ENCODE results near the gene ARHGAP12.

Gene ARHGAP12

GRCh38 chr10:31926765-31927564 is 1.7 kb downstream of the ARHGAP12 start:
- Histone ChIP-seq H3K36me3 (ENCODE audit: control insufficient read depth in 2 of 2, insufficient read depth in 2 of 2, low read length in 2 of 2) (no peaks in the 10 kb centered on the region), H3K27ac (ENCODE audit: low read depth in 2 of 2, low read length in 2 of 2) (peak overlapping the region; percentile 98), H3K27me3 (ENCODE audit: control insufficient read depth in 2 of 2, insufficient read depth in 2 of 2, low read length in 2 of 2) (no peaks in the 10 kb centered on the region), H3K4me3 (ENCODE audit: low read length in 2 of 2) (peak overlapping the region; percentile 90 to 95), H3K4me1 (ENCODE audit: control insufficient read depth in 2 of 2, insufficient read depth in 2 of 2, low read length in 2 of 2) (peaks cover 19 to 24% of the 10 kb centered on the region in 2 donors), H3K9me3 (ENCODE audit: control insufficient read depth in 2 of 2, low read length in 2 of 2) (no peaks in the 10 kb centered on the region), H3K9ac (ENCODE audit: low read depth in 1 of 2, low read length in 2 of 2) (peak overlapping the region; percentile 58 to 95)

GRCh38 chr10:31926160-31926559 is 2.5 kb downstream of the ARHGAP12 start:
- Histone ChIP-seq H3K9me3 (ENCODE audit: control insufficient read depth in 2 of 2, low read length in 2 of 2) (no peaks in the 10 kb centered on the region), H3K27ac (ENCODE audit: low read depth in 2 of 2, low read length in 2 of 2) (no peak overlapping the region)

GRCh38 chr10:31924833-31925232 is 3.8 kb downstream of the ARHGAP12 start:
- Histone ChIP-seq H3K36me3 (ENCODE audit: control insufficient read depth in 2 of 2, insufficient read depth in 2 of 2, low read length in 2 of 2) (no peaks in the 10 kb centered on the region), H3K9ac (ENCODE audit: low read depth in 1 of 2, low read length in 2 of 2) (no peak overlapping the region), H3K4me3 (ENCODE audit: low read length in 2 of 2) (no peak overlapping the region), H3K9me3 (ENCODE audit: control insufficient read depth in 2 of 2, low read length in 2 of 2) (no peaks in the 10 kb centered on the region), H3K27me3 (ENCODE audit: control insufficient read depth in 2 of 2, insufficient read depth in 2 of 2, low read length in 2 of 2) (no peaks in the 10 kb centered on the region), H3K4me1 (ENCODE audit: control insufficient read depth in 2 of 2, insufficient read depth in 2 of 2, low read length in 2 of 2) (peaks cover 9 to 15% of the 10 kb centered on the region in 2 donors), H3K27ac (ENCODE audit: low read depth in 2 of 2, low read length in 2 of 2) (no peak overlapping the region)

More at GRCh38 chr10:31926160-31926559, 2.5 kb downstream of the ARHGAP12 start:
- Histone ChIP-seq H3K4me3 (ENCODE audit: low read length in 2 of 2) (no peak overlapping the region), H3K27me3 (ENCODE audit: control insufficient read depth in 2 of 2, insufficient read depth in 2 of 2, low read length in 2 of 2) (no peaks in the 10 kb centered on the region), H3K4me1 (ENCODE audit: control insufficient read depth in 2 of 2, insufficient read depth in 2 of 2, low read length in 2 of 2) (peaks cover 19 to 24% of the 10 kb centered on the region in 2 donors), H3K9ac (ENCODE audit: low read depth in 1 of 2, low read length in 2 of 2) (no peak overlapping the region), H3K36me3 (ENCODE audit: control insufficient read depth in 2 of 2, insufficient read depth in 2 of 2, low read length in 2 of 2) (no peaks in the 10 kb centered on the region)

GRCh38 chr10:31923389-31923788 is 5.2 kb downstream of the ARHGAP12 start:
- H3K27ac ChIP-seq (ENCODE audit: low read depth in 2 of 2, low read length in 2 of 2) = no peak overlapping the region
- H3K4me3 ChIP-seq (ENCODE audit: low read length in 2 of 2) = no peak overlapping the region

GRCh38 chr10:31921031-31921430 is 7.6 kb downstream of the ARHGAP12 start:
- Histone ChIP-seq H3K4me1 (ENCODE audit: control insufficient read depth in 2 of 2, insufficient read depth in 2 of 2, low read length in 2 of 2) (peaks cover 0 to 2% of the 10 kb centered on the region in 2 donors), H3K27ac (ENCODE audit: low read depth in 2 of 2, low read length in 2 of 2) (no peak overlapping the region), H3K4me3 (ENCODE audit: low read length in 2 of 2) (no peak overlapping the region), H3K9ac (ENCODE audit: low read depth in 1 of 2, low read length in 2 of 2) (no peak overlapping the region), H3K9me3 (ENCODE audit: control insufficient read depth in 2 of 2, low read length in 2 of 2) (no peaks in the 10 kb centered on the region), H3K27me3 (ENCODE audit: control insufficient read depth in 2 of 2, insufficient read depth in 2 of 2, low read length in 2 of 2) (no peaks in the 10 kb centered on the region), H3K36me3 (ENCODE audit: control insufficient read depth in 2 of 2, insufficient read depth in 2 of 2, low read length in 2 of 2) (no peaks in the 10 kb centered on the region)

More at GRCh38 chr10:31923389-31923788, 5.2 kb downstream of the ARHGAP12 start:
- Histone ChIP-seq H3K27me3 (ENCODE audit: control insufficient read depth in 2 of 2, insufficient read depth in 2 of 2, low read length in 2 of 2) (no peaks in the 10 kb centered on the region), H3K9me3 (ENCODE audit: control insufficient read depth in 2 of 2, low read length in 2 of 2) (no peaks in the 10 kb centered on the region), H3K4me1 (ENCODE audit: control insufficient read depth in 2 of 2, insufficient read depth in 2 of 2, low read length in 2 of 2) (peaks cover 7 to 13% of the 10 kb centered on the region in 2 donors), H3K36me3 (ENCODE audit: control insufficient read depth in 2 of 2, insufficient read depth in 2 of 2, low read length in 2 of 2) (no peaks in the 10 kb centered on the region), H3K9ac (ENCODE audit: low read depth in 1 of 2, low read length in 2 of 2) (no peak overlapping the region)

GRCh38 chr10:31920538-31920937 is 8.1 kb downstream of the ARHGAP12 start:
- H3K27me3 ChIP-seq (ENCODE audit: control insufficient read depth in 2 of 2, insufficient read depth in 2 of 2, low read length in 2 of 2) = no peaks in the 10 kb centered on the region
- H3K27ac ChIP-seq (ENCODE audit: low read depth in 2 of 2, low read length in 2 of 2) = no peak overlapping the region
- H3K9ac ChIP-seq (ENCODE audit: low read depth in 1 of 2, low read length in 2 of 2) = no peak overlapping the region

GRCh38 chr10:31918671-31919409 is 9.8 kb downstream of the ARHGAP12 start:
- H3K36me3 ChIP-seq (ENCODE audit: control insufficient read depth in 2 of 2, insufficient read depth in 2 of 2, low read length in 2 of 2) = no peaks in the 10 kb centered on the region
- H3K9me3 ChIP-seq (ENCODE audit: control insufficient read depth in 2 of 2, low read length in 2 of 2) = no peaks in the 10 kb centered on the region
- no peak overlapping the region for H3K4me3 ChIP-seq (ENCODE audit: low read length in 2 of 2)
- no peaks in the 10 kb centered on the region for H3K4me1 ChIP-seq (ENCODE audit: control insufficient read depth in 2 of 2, insufficient read depth in 2 of 2, low read length in 2 of 2)
- no peak overlapping the region for H3K27ac ChIP-seq (ENCODE audit: low read depth in 2 of 2, low read length in 2 of 2)
- H3K9ac ChIP-seq (ENCODE audit: low read depth in 1 of 2, low read length in 2 of 2) = no peak overlapping the region
- no peaks in the 10 kb centered on the region for H3K27me3 ChIP-seq (ENCODE audit: control insufficient read depth in 2 of 2, insufficient read depth in 2 of 2, low read length in 2 of 2)

More at GRCh38 chr10:31920538-31920937, 8.1 kb downstream of the ARHGAP12 start:
- Histone ChIP-seq H3K36me3 (ENCODE audit: control insufficient read depth in 2 of 2, insufficient read depth in 2 of 2, low read length in 2 of 2) (no peaks in the 10 kb centered on the region), H3K9me3 (ENCODE audit: control insufficient read depth in 2 of 2, low read length in 2 of 2) (no peaks in the 10 kb centered on the region), H3K4me1 (ENCODE audit: control insufficient read depth in 2 of 2, insufficient read depth in 2 of 2, low read length in 2 of 2) (no peaks in the 10 kb centered on the region), H3K4me3 (ENCODE audit: low read length in 2 of 2) (no peak overlapping the region)

GRCh38 chr10:31914370-31914769 is 14.3 kb downstream of the ARHGAP12 start:
- no peak overlapping the region for H3K4me3 ChIP-seq (ENCODE audit: low read length in 2 of 2)
- no peaks in the 10 kb centered on the region for H3K36me3 ChIP-seq (ENCODE audit: control insufficient read depth in 2 of 2, insufficient read depth in 2 of 2, low read length in 2 of 2)
- H3K4me1 ChIP-seq (ENCODE audit: control insufficient read depth in 2 of 2, insufficient read depth in 2 of 2, low read length in 2 of 2) = no peaks in the 10 kb centered on the region
- no peaks in the 10 kb centered on the region for H3K27me3 ChIP-seq (ENCODE audit: control insufficient read depth in 2 of 2, insufficient read depth in 2 of 2, low read length in 2 of 2)
- H3K9ac ChIP-seq (ENCODE audit: low read depth in 1 of 2, low read length in 2 of 2) = no peak overlapping the region
- H3K9me3 ChIP-seq (ENCODE audit: control insufficient read depth in 2 of 2, low read length in 2 of 2) = no peaks in the 10 kb centered on the region
- no peak overlapping the region for H3K27ac ChIP-seq (ENCODE audit: low read depth in 2 of 2, low read length in 2 of 2)

- H3K27me3 ChIP-seq (ENCODE audit: control insufficient read depth in 2 of 2, insufficient read depth in 2 of 2, low read length in 2 of 2) = no peaks in the 10 kb centered on the region
- H3K9ac ChIP-seq (ENCODE audit: low read depth in 1 of 2, low read length in 2 of 2) = no peak overlapping the region
- no peak overlapping the region for H3K27ac ChIP-seq (ENCODE audit: low read depth in 2 of 2, low read length in 2 of 2)
- H3K36me3 ChIP-seq (ENCODE audit: control insufficient read depth in 2 of 2, insufficient read depth in 2 of 2, low read length in 2 of 2) = peaks cover 0 to 4% of the 10 kb centered on the region in 2 donors
- H3K9me3 ChIP-seq (ENCODE audit: control insufficient read depth in 2 of 2, low read length in 2 of 2) = no peaks in the 10 kb centered on the region
- H3K4me1 ChIP-seq (ENCODE audit: control insufficient read depth in 2 of 2, insufficient read depth in 2 of 2, low read length in 2 of 2) = no peaks in the 10 kb centered on the region
- H3K4me3 ChIP-seq (ENCODE audit: low read length in 2 of 2) = no peak overlapping the region
Measured at GRCh38 chr10:31912898-31913850, 15.5 kb downstream of the ARHGAP12 start.
